ENCODE measurements around the gene FBXO24. TPM values are rescaled to one million over a fixed set of nuclear protein-coding genes. Genes with fewer than 3 reads are reported as not detected.

Gene FBXO24
- total RNA-seq, 1 donor from 2014 or later, result 0.52 TPM

DNA sequence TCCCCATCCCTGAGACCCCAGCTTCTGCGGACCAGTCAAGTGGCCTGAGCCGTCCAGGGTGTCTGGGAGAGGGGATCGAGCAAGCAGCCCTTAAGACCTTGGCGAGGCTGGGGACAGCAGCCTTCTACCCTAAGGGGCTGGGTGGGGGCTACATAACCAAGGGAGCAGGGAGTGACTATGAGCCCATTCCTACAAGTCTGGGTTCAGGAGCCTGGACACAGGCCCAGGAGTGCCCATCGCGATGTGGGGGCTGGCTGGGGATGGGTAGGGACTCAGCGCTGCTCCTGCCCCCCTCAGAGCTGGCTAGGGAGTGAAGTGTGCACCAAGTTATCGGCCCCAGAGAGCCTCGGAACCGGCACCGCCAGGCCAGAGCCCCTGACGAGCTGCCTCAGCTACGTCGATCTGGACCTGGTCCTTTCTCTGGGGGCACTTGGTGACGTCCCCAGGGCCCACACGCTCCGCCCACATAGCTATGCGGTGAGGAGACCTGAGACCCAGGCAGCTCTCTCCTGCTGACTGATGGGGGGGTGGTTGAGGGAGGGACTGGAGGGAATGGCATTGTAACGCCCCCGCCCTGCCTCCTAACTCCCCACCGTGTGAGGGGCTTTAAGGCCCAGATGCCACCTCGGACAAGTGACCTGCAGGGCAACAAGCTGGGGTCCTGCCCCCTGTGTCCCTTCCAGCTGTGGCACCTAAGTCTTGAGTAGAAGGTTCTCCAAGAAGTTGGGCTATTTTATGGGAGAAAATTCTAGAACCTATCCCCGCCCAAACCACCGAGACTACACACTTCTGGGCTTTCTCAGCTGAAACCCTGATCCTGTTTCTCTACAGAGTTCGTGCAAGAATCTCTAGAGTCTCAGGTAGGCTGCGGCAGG is 14.9 kb upstream of the FBXO24 start:
- peaks cover 5% of the 10 kb centered on the region for H3K27me3 Mint-ChIP-seq (ENCODE audit: low read depth, unreplicated experiment)
- peaks cover 29% of the 10 kb centered on the region for H3K4me1 ChIP-seq (ENCODE audit: insufficient read depth, low read length)
- H3K79me2 ChIP-seq (ENCODE audit: insufficient read depth, low read length), result no peaks in the 10 kb centered on the region
- H3K27ac Mint-ChIP-seq (ENCODE audit: unreplicated experiment), result peak overlapping the region; percentile 59
- no peak overlapping the region for H3K9ac ChIP-seq (ENCODE audit: low read length)
- H3K27me3 ChIP-seq (ENCODE audit: insufficient read depth, low read length), result no peaks in the 10 kb centered on the region
- H3K36me3 ChIP-seq (ENCODE audit: insufficient read depth, low read length), result no peaks in the 10 kb centered on the region
- H2AFZ ChIP-seq (ENCODE audit: low read depth, low read length), result no peak overlapping the region
- no peak for DNase-seq (ENCODE audit: low read depth)
- no peak for TF ChIP-seq EZH2 (IDR thresholded peaks at IDR 0.05; ENCODE audit: insufficient read depth, low read length)
- TF ChIP-seq, protein P1, sequence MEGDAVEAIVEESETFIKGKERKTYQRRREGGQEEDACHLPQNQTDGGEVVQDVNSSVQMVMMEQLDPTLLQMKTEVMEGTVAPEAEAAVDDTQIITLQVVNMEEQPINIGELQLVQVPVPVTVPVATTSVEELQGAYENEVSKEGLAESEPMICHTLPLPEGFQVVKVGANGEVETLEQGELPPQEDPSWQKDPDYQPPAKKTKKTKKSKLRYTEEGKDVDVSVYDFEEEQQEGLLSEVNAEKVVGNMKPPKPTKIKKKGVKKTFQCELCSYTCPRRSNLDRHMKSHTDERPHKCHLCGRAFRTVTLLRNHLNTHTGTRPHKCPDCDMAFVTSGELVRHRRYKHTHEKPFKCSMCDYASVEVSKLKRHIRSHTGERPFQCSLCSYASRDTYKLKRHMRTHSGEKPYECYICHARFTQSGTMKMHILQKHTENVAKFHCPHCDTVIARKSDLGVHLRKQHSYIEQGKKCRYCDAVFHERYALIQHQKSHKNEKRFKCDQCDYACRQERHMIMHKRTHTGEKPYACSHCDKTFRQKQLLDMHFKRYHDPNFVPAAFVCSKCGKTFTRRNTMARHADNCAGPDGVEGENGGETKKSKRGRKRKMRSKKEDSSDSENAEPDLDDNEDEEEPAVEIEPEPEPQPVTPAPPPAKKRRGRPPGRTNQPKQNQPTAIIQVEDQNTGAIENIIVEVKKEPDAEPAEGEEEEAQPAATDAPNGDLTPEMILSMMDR (IDR thresholded peaks at IDR 0.05; ENCODE audit: insufficient read depth, low read depth, low read length), result no peak
- no peak overlapping the region for H3K27ac ChIP-seq (ENCODE audit: low read depth, low read length)
- no peak overlapping the region for H3K4me3 Mint-ChIP-seq (ENCODE audit: unreplicated experiment)
- no peak overlapping the region for H3K4me3 ChIP-seq (ENCODE audit: insufficient read depth, low read depth, low read length)
- no peaks in the 10 kb centered on the region for H3K9me3 Mint-ChIP-seq (ENCODE audit: unreplicated experiment)
- H3K4me2 ChIP-seq (ENCODE audit: low read length), result no peak overlapping the region
- H4K20me1 ChIP-seq (ENCODE audit: insufficient read depth, low read length), result no peaks in the 10 kb centered on the region
- no peaks in the 10 kb centered on the region for H3K9me3 ChIP-seq (ENCODE audit: insufficient read depth, low read depth, low read length)
- H3K4me1 Mint-ChIP-seq (ENCODE audit: low read depth, unreplicated experiment), result peaks cover 6% of the 10 kb centered on the region
- FAIRE-seq, result no peak
- peaks cover under 1% of the 10 kb centered on the region for H3K36me3 Mint-ChIP-seq (ENCODE audit: low read depth, unreplicated experiment)

DNA sequence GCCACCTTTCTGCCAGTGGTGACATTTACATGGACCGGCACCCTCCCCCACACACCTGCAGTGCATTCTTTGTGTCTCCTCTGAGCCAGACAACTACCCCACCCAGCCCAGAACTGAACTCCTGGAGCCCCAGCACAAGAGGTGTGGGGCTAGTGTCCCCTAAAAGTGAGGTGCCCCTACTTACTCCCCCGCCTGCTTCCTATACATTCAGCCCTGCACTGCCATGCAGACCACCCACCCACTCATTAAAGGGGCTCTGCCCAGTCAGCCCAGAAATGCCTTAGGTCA is 14.4 kb upstream of the FBXO24 start:
- Histone ChIP-seq H3K4me3 (ENCODE audit: insufficient read depth, low read depth, low read length) (no peak overlapping the region), H3K27me3 (ENCODE audit: insufficient read depth, low read length) (no peaks in the 10 kb centered on the region), H4K20me1 (ENCODE audit: insufficient read depth, low read length) (no peaks in the 10 kb centered on the region), H2AFZ (ENCODE audit: low read depth, low read length) (no peak overlapping the region), H3K4me2 (ENCODE audit: low read length) (no peak overlapping the region), H3K9me3 (ENCODE audit: insufficient read depth, low read depth, low read length) (no peaks in the 10 kb centered on the region), H3K79me2 (ENCODE audit: insufficient read depth, low read length) (no peaks in the 10 kb centered on the region), H3K36me3 (ENCODE audit: insufficient read depth, low read length) (no peaks in the 10 kb centered on the region), H3K9ac (ENCODE audit: low read length) (no peak overlapping the region), H3K4me1 (ENCODE audit: insufficient read depth, low read length) (peaks cover 29% of the 10 kb centered on the region), H3K27ac (ENCODE audit: low read depth, low read length) (no peak overlapping the region)
- H3K27me3 Mint-ChIP-seq (ENCODE audit: low read depth, unreplicated experiment), result peaks cover 5% of the 10 kb centered on the region
- FAIRE-seq, result no peak
- peaks cover 6% of the 10 kb centered on the region for H3K4me1 Mint-ChIP-seq (ENCODE audit: low read depth, unreplicated experiment)
- no peak for TF ChIP-seq EZH2 (IDR thresholded peaks at IDR 0.05; ENCODE audit: insufficient read depth, low read length)
- TF ChIP-seq, protein P1 (IDR thresholded peaks at IDR 0.05; ENCODE audit: insufficient read depth, low read depth, low read length), result no peak
- H3K9me3 Mint-ChIP-seq (ENCODE audit: unreplicated experiment), result no peaks in the 10 kb centered on the region
- peaks cover 4% of the 10 kb centered on the region for H3K36me3 Mint-ChIP-seq (ENCODE audit: low read depth, unreplicated experiment)
- no peak for DNase-seq (ENCODE audit: low read depth)
- H3K27ac Mint-ChIP-seq (ENCODE audit: unreplicated experiment), result peak overlapping the region; percentile 59
- no peak overlapping the region for H3K4me3 Mint-ChIP-seq (ENCODE audit: unreplicated experiment)

DNA sequence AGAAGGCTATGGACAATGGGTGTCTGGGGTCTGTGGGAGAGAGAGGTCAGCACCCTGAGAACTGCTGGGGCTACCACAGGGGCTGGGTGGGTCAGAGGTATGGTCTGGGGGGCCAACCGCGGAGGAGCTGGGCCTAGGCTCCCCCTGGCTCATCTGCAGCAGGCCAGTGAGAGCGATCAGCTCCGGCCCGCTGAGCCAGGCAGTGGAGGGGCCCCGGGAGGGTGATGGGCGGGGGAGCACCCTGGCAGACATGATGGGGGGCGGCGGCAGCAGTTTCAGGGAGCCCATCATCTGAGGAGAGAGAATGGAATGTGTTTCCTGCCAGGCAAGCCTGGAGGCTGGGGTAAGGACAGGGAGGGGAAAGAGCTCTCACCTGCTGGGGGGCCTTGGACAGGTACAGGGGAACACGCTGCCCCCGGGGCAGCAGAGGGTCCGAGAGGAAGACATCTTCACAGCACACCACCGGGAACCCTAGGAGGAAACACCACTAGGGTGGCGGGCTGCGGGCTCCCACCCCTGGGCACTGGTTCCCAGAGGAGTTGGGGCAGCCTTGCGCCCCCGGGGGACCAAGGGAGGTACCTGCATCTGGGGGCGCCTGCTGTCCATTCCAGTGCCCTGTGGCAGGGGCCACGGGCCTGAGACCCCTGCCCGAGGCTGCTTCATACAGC is 13.7 kb upstream of the FBXO24 start:
- Mint-ChIP-seq H3K9me3 (ENCODE audit: unreplicated experiment) (no peaks in the 10 kb centered on the region), H3K27ac (ENCODE audit: unreplicated experiment) (no peak overlapping the region), H3K36me3 (ENCODE audit: low read depth, unreplicated experiment) (peaks cover 4% of the 10 kb centered on the region), H3K4me1 (ENCODE audit: low read depth, unreplicated experiment) (peaks cover 6% of the 10 kb centered on the region), H3K4me3 (ENCODE audit: unreplicated experiment) (no peak overlapping the region), H3K27me3 (ENCODE audit: low read depth, unreplicated experiment) (peaks cover 5% of the 10 kb centered on the region)
- no peak for DNase-seq (ENCODE audit: low read depth)
- no peak for FAIRE-seq
- Histone ChIP-seq H2AFZ (ENCODE audit: low read depth, low read length) (no peak overlapping the region), H3K9me3 (ENCODE audit: insufficient read depth, low read depth, low read length) (no peaks in the 10 kb centered on the region), H3K4me2 (ENCODE audit: low read length) (no peak overlapping the region), H3K9ac (ENCODE audit: low read length) (no peak overlapping the region), H3K27me3 (ENCODE audit: insufficient read depth, low read length) (no peaks in the 10 kb centered on the region), H3K4me1 (ENCODE audit: insufficient read depth, low read length) (peaks cover 28% of the 10 kb centered on the region), H3K4me3 (ENCODE audit: insufficient read depth, low read depth, low read length) (no peak overlapping the region), H4K20me1 (ENCODE audit: insufficient read depth, low read length) (no peaks in the 10 kb centered on the region), H3K36me3 (ENCODE audit: insufficient read depth, low read length) (no peaks in the 10 kb centered on the region), H3K27ac (ENCODE audit: low read depth, low read length) (no peak overlapping the region), H3K79me2 (ENCODE audit: insufficient read depth, low read length) (no peaks in the 10 kb centered on the region)
- no peak for TF ChIP-seq EZH2 (IDR thresholded peaks at IDR 0.05; ENCODE audit: insufficient read depth, low read length)
- TF ChIP-seq, protein P1 (IDR thresholded peaks at IDR 0.05; ENCODE audit: insufficient read depth, low read depth, low read length), result no peak
